GM12878 (cell line): Measurements from ENCODE around the gene USH1C.

Source experiments
- DPF2 ChIP-seq: fragments of 450-650 bp; IDR thresholded peaks from 2 replicates; pipeline ENCODE4 v1.6.1; 2017; ENCODE audit warnings: mild to moderate bottlenecking
- FOXK2 ChIP-seq: fragments of 450-650 bp; IDR thresholded peaks from 2 replicates; pipeline ENCODE4 v1.6.1; 2017; ENCODE audit warnings: mild to moderate bottlenecking, moderate library complexity
- ZNF384 ChIP-seq: IDR thresholded peaks from 2 replicates; pipeline ENCODE4 v1.6.1; 2012; ENCODE audit warnings: low read depth, mild to moderate bottlenecking, low read length, improper control_type of control experiment, borderline replicate concordance

DNA sequence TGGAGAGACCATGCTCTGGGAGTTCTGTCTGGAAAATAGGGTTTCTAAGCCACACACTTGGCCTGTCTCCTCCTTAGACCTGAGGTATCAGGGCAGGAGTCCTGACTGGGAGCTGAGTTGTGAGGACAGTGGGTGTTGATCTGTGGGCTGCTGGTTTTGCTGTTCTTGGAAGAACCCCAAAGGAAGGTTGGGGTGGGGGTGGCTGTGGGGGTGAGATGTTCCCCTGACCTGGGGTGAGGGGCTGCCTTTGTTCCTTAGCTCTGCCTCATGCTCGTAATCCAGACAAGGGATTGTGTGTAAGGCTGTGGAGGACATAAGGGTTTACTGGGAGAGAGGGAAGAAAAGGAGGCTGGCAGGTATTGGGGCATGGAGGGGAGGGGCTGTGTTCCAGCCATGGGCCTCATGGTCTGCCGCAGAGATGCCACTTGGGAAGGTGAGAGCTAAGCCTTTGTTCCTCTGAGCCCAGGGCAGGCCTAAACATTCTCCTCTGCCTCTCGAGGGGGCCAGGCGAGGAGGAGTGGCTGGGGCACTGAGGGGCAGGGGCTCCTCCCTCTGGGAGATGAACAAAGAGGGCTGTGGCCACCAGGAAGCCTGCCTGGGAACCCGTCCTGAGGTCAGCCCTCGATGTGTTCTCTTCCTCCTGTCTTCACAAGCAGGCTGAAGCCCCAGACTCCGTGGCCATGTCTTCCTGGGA lies 7.3 kb upstream of the USH1C start:
- TF ChIP-seq ZNF384: no peak
- no peak for TF ChIP-seq FOXK2
- TF ChIP-seq DPF2: no peak
